ENCODE measurements around the gene HOXA7.

DNA sequence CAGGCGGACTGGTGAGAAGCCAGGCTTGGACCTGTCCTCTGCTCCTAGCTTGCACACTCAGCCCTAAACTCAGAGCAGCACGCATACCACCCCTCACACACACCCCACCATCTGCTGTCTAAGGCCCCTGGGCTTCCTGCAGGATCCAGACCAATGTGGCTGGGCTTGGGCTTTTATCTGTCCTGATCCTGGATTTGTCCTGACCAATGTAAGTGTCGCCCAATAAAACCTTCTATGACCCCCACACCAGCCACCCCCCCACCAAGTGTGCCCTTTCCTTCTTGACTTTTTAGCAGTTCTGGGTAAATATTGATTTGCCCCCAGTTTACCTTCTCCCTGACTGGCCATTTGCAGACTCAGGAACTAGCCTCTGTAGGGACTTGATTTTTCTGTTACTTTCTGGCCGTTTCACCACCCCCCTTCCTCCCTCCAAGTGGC, 45.1 kb upstream of the HOXA7 start:
- TF ChIP-seq, protein P1, sequence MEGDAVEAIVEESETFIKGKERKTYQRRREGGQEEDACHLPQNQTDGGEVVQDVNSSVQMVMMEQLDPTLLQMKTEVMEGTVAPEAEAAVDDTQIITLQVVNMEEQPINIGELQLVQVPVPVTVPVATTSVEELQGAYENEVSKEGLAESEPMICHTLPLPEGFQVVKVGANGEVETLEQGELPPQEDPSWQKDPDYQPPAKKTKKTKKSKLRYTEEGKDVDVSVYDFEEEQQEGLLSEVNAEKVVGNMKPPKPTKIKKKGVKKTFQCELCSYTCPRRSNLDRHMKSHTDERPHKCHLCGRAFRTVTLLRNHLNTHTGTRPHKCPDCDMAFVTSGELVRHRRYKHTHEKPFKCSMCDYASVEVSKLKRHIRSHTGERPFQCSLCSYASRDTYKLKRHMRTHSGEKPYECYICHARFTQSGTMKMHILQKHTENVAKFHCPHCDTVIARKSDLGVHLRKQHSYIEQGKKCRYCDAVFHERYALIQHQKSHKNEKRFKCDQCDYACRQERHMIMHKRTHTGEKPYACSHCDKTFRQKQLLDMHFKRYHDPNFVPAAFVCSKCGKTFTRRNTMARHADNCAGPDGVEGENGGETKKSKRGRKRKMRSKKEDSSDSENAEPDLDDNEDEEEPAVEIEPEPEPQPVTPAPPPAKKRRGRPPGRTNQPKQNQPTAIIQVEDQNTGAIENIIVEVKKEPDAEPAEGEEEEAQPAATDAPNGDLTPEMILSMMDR (IDR thresholded peaks at IDR 0.05), result no peak
- no peak for TF ChIP-seq POLR2A (IDR thresholded peaks at IDR 0.05)
